ENCODE data around the gene LZTR1. TPM values are rescaled to one million over a fixed set of nuclear protein-coding genes. Genes with fewer than 3 reads are reported as not detected.
A peak's percentile ranks its signal among the peaks of the same experiment; 100 is the strongest.

Gene LZTR1
- total and polyA plus RNA-seq, 2 experiments from 2014 or later, result 9.2 to 39.9 TPM

DNA sequence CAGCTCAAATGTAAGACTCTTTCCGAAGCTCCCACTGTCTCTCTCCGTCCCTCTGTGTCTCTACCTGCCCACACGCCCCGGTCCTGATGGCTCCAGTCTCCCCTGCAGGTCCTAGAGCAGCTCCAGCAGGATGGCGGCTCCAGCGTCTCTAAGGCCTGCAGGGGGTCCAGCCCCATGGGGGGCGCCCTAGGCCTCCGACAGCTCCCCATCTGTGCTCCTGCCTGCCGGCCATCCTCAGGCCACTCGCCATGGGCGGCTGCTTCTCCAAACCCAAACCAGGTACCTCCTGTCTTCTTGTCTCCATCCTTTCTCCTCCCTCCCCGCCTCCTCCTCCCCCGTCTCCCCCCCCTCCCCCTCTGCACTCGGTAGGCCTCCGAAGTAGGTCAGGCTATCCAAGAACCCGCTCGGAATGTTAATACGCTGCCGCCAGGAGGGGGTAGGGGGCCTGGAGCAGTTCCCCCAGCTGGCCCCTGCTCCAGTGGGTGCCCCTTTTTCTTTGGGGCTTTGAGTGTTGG is 14.3 kb upstream of the LZTR1 start:
- Mint-ChIP-seq H3K9me3 (no peaks in the 10 kb centered on the region), H3K27ac (no peak overlapping the region), H3K4me1 (peaks cover 22% of the 10 kb centered on the region), H3K36me3 (ENCODE audit: low read depth) (no peaks in the 10 kb centered on the region; the same call in 2 of the 3 replicates), H3K4me3 (peak overlapping the region; percentile 23; the same call in 1 of the 3 replicates), H3K27me3 (ENCODE audit: insufficient read depth, low read depth, poor library complexity) (peaks cover 58% of the 10 kb centered on the region)
- Histone ChIP-seq H3K27ac (ENCODE audit: low read depth) (no peak overlapping the region), H4K20me1 (replicated peaks; ENCODE audit: insufficient read depth) (peaks cover 3% of the 10 kb centered on the region; the same call in 1 of the 2 replicates), H3K27me3 (ENCODE audit: insufficient read depth) (peaks cover 84% of the 10 kb centered on the region), H3K4me1 (ENCODE audit: insufficient read depth) (peaks cover 3% of the 10 kb centered on the region; the same call in 1 of the 2 replicates), H3K36me3 (ENCODE audit: insufficient read depth) (no peaks in the 10 kb centered on the region), H3K4me2 (peak overlapping the region; percentile 67; the same call in 1 of the 2 replicates), H2AFZ (no peak overlapping the region), H3F3A (replicated peaks; ENCODE audit: low read depth) (no peaks in the 10 kb centered on the region), H3K79me2 (replicated peaks; ENCODE audit: insufficient read depth) (no peaks in the 10 kb centered on the region), H3K9me2 (ENCODE audit: insufficient read depth) (no peaks in the 10 kb centered on the region), H3K4me3 (no peak overlapping the region)
- DNase-seq (ENCODE audit: low spot score) (peak; percentile 53), ATAC-seq (peak; percentile 56)
- no peak for TF ChIP-seq EZH2phosphoT487 (IDR thresholded peaks at IDR 0.05; ENCODE audit: unreplicated experiment)
- TF ChIP-seq NANOG (IDR thresholded peaks at IDR 0.05; ENCODE audit: borderline replicate concordance), result no peak
- TF ChIP-seq JUNB (IDR thresholded peaks at IDR 0.05; ENCODE audit: unreplicated experiment), result no peak
- TF ChIP-seq, protein P1, sequence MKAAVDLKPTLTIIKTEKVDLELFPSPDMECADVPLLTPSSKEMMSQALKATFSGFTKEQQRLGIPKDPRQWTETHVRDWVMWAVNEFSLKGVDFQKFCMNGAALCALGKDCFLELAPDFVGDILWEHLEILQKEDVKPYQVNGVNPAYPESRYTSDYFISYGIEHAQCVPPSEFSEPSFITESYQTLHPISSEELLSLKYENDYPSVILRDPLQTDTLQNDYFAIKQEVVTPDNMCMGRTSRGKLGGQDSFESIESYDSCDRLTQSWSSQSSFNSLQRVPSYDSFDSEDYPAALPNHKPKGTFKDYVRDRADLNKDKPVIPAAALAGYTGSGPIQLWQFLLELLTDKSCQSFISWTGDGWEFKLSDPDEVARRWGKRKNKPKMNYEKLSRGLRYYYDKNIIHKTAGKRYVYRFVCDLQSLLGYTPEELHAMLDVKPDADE (IDR thresholded peaks at IDR 0.05), result no peak
- no peak for TF ChIP-seq ZNF462 (CRISPR knock-in tag; IDR thresholded peaks at IDR 0.05)
- no peak for TF ChIP-seq POLR2AphosphoS5 (IDR thresholded peaks at IDR 0.05; ENCODE audit: low read depth)
- TF ChIP-seq, protein P2, sequence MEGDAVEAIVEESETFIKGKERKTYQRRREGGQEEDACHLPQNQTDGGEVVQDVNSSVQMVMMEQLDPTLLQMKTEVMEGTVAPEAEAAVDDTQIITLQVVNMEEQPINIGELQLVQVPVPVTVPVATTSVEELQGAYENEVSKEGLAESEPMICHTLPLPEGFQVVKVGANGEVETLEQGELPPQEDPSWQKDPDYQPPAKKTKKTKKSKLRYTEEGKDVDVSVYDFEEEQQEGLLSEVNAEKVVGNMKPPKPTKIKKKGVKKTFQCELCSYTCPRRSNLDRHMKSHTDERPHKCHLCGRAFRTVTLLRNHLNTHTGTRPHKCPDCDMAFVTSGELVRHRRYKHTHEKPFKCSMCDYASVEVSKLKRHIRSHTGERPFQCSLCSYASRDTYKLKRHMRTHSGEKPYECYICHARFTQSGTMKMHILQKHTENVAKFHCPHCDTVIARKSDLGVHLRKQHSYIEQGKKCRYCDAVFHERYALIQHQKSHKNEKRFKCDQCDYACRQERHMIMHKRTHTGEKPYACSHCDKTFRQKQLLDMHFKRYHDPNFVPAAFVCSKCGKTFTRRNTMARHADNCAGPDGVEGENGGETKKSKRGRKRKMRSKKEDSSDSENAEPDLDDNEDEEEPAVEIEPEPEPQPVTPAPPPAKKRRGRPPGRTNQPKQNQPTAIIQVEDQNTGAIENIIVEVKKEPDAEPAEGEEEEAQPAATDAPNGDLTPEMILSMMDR (conservative IDR thresholded peaks at IDR 0.05; ENCODE audit: low read depth in 2 of 2), result no peak
- no peak for TF ChIP-seq REST (IDR thresholded peaks at IDR 0.05; ENCODE audit: unreplicated experiment)
- TF ChIP-seq ZNF114 (CRISPR knock-in tag; IDR thresholded peaks at IDR 0.05), result no peak
- TF ChIP-seq ZNF331 (CRISPR knock-in tag; IDR thresholded peaks at IDR 0.05; ENCODE audit: low read depth), result no peak
